GM19023 (cell line): ENCODE measurements around the gene QPRT.
"Not testable (repeated sequence)": the region's sequence is repeated elsewhere in the genome, so short reads cannot be mapped to it uniquely, and the experiment has no call there.

Source experiments
- ATAC-seq: cut with Tn5 transposase; IDR thresholded peaks from one replicate; pipeline ENCODE4 v1.9.1; 2021; ENCODE audit warnings: mild to moderate bottlenecking, moderate library complexity; ENCODE audit not compliant: unreplicated experiment

The QPRT gene

GRCh38 chr16:29678691-29679267 lies at the start of gene QPRT:
Gene QPRT (plus strand): TSS chr16:29679180. CDS start chr16:29679198, 18 bp downstream.
- ATAC-seq, result no peak

- not testable (repeated sequence) for ATAC-seq
Observed at GRCh38 chr16:29629318-29629717, 49.7 kb upstream of the QPRT start.

DNA sequence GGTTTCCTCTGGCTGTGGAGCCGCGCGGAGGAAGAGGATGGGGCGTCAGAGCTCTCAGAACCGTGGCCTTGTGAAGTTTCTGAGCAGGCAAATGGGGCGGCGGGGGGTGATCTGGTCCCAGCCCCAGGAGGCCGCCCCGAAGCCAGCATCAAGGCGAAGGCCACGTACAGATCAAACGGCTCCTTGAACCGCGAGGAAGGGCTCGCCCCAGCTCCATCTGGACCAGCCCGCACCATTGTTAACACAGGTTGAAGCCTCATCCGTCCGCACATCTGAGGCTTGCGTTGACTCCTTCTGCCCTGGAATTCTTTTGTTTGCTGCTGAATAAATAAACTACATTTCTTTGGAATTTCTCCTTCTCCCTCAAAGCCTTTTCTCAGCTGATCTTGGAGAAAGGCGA lies 47.3 kb upstream of the QPRT start:
- ATAC-seq, result not testable (repeated sequence)

GRCh38 chr16:29635902-29636301 lies 43.1 kb upstream of the QPRT start:
- ATAC-seq, result not testable (repeated sequence)

DNA sequence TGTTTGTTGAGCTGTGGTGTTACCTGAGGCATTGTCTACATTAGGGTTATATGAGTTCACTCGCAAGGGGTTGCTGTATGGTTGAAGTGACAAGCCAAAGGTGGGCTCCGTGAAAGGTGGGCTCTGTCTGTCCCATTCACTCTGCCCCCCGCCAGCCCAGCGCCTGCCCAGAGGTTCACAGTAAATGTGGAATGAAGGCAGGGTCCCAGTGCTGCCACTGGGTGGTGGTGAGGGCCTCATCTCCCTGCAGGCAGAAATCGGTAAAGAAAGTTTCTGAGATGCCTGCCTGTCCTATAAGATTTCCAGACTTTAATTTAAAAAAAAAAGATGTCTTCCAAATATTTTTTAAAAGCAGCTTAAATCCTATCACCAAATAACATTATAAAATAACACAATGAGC lies 42.6 kb upstream of the QPRT start:
- ATAC-seq, result not testable (repeated sequence)

GRCh38 chr16:29638751-29639150 lies 40.2 kb upstream of the QPRT start:
- not testable (repeated sequence) for ATAC-seq

DNA sequence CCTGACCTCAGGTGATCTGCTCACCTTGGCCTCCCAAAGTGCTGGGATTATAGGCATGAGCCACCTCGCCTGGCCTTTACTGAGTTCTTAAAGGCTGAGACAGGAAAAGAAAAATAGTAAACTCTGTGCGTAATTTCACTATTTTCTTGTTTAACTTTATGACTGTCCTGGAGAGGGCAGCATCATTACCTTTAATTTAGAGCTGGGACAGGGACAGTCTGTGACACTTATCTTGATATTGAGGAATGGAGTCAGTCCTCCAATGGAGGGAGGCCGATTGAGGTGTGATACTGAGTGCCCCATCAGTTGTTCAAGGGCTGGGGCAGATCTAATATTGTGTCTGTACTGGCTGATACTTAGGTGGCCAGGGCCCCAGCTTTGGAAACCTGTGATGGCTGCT lies 37.4 kb upstream of the QPRT start:
- no peak for ATAC-seq

- ATAC-seq, result no peak
Observed at GRCh38 chr16:29643596-29643995, 35.4 kb upstream of the QPRT start.

DNA sequence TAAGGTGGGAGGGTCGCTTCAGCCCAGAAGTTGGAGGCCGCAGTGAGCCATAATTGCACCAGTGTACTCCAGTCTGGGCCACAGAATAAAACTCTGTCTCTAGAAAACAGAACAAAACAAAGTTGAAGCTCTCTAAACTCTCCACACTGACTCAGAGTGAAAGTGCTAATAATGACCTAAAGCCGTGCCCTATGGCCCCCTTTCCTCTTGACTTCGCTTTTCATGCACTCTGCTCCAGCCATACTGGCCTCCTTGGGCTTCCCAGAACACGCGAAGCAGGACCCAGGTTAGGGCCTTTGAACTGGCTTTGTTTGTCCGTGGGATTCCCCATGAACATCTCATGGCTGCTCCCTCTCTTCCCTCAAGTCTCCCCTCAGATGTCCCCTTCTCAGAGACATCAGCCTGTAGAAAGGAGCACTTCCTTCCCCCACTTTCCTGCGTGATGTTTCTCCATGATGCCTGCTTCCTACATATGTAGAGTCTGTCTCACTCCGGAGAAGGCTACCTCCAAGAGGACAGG lies 34.6 kb upstream of the QPRT start:
- peak; percentile 49 for ATAC-seq

DNA sequence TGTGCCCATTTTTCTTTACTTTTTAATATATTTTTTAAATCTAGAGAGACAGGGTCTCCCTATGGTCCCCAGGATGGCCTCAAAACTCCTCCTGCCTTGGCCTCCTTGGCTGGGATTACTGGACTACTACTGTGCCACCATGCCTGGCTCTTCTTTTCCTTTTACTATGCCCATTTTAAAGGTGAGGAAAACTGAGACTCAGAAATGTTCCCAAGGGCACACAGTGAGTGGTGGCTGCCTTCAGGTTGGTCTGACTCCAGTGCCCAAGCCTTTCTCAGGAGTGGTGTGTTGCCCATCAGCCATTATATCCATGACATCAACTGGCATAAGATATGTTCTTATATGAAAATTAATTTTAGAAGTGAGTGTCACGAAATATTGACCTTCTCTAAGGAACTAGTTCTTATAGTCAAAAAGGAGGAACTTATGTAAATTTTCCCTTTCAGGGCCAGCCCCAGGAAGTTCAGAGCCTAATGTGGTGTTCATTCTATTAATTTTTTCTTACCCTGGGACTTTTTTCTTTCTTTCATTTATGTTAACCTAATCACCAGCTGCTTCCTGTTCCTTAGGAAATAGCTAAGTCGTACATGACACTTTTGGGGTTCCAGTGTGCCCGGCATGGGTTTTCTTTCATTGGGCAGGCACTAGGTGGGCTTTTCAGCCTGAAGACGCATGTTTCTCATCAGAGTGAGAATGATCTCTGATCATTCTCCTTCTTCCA lies 33.8 kb upstream of the QPRT start:
- peak; percentile 17 for ATAC-seq

DNA sequence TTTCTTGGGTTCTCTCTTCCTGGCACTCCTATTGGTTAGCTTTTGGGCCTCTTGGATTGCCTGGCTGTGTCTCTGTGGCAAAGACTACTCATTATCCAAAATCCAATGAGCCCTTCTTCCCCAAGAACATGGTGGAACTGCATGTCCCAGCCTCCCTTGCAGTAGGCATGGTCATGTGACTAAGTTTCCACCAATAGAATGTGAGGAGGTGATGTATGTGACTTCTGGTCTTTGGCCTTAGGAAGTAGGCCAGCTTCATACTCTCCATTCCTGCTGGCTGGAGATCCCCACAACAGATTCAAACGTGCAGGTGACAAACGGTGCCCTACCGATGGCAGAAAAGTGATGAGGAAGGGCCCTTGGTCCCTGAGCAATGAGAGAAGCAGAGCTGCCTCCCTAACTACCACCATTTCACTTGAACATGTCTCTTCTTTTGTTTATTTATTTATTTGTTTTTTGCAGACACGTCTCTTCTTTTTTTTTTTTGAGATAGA lies 33.2 kb upstream of the QPRT start:
- ATAC-seq, result peak; percentile 54

DNA sequence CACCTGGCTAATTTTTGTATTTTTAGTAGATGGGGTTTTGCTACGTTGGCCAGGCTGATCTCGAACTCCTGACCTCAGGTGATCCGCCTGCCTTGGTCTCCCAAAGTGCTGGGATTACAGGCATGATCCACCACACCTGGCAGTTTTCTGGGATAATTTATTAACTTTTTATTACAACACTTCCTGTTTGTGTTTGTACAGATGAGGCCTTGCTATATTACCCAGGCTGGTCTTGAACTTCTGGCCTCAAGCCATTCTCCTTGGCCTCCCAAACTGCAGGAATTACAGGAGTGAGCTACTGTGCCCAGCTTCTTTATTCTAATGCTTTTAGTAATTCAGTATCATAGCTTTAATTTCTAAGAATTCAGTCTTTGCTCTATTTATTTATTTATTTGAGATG lies 32.0 kb upstream of the QPRT start:
- ATAC-seq, result no peak

GRCh38 chr16:29649588-29650494 lies 29.1 kb upstream of the QPRT start:
- ATAC-seq, result no peak

DNA sequence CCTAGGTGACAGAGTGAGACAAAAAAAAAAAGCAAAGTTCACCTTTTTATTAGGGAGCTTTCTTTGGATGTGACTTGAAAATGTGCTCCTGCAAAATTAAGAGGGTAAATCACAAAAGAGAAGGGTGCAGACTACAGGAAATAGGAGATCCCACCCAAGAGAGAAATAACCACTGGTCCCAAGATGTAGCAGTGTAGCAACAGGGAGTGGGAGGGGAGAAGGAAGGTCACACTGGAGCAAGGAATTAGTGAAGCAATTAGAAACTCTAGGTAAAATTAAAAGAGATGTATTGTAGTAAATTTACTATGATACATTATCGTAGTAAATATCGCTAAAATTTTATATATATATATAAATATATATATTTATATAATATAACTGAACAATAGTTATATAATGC lies 28.2 kb upstream of the QPRT start:
- ATAC-seq, result no peak

GRCh38 chr16:29651774-29652349 lies 27.1 kb upstream of the QPRT start:
- no peak for ATAC-seq

GRCh38 chr16:29653471-29653870 lies 25.5 kb upstream of the QPRT start:
- no peak for ATAC-seq

DNA sequence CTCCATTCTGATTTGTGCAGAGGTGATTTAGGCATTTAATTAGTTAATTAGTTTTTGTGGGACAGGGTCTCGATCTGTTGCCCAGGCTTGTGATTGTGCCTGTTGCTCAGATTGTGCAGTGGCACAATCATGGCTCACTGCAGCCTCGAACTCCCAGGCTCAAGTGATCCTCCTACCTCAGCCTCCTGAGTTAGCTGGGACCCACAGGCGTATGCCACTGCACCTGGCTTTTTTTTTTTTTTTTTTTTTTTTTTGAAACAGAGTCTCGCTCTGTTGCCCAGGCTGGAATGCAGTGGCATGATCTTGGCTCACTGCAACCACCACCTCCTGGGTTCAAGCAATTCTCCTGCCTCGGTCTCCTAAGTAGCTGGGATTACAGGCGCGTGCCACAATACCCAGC lies 25.1 kb upstream of the QPRT start:
- ATAC-seq, result not testable (repeated sequence)

DNA sequence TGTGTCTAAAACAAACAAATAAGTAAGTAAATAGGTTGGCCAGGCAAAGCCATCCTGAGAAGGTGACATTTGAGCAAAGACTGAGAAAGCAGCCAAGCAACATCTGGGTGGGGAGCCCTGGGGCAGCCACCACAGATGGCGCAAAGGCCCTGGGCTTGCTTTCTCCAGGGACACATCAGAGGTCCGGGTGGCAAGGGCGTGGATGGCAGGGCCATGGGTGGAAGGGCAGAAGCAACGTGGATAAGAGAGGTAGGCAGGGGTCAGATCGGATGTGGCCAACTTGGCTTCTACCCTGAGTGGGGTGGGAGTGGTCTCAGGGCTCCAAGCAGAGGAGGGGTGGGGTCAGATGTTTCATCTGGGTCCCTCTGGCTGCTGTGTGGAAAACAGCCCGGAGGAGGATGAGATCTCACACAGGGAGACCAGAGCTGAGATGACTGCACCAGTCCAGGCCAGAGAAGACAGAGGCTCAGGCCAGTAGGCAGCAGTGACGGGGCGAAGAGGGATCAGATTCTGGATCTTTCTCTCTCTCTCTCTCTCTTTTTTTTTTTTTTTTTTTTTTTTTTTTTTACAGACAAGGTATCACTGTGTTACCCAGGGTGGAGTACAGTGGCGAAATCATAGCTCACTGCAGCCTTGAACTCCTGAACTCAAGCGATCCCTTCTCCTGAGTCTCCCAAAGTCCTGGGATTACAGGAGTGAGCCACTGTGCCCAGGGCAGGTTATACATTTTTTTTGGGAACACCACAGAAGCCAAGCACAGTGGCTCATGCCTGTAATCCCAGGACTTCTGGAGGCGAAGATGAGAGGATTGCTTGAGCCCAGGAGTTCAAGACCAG lies 22.1 kb upstream of the QPRT start:
- no peak for ATAC-seq

GRCh38 chr16:29658705-29659104 lies 20.3 kb upstream of the QPRT start:
- no peak for ATAC-seq
